HG03354 (cell line): ENCODE data around the gene LRRC8E.
"Not testable (repeated sequence)": the region's sequence is repeated elsewhere in the genome, so short reads cannot be mapped to it uniquely, and the experiment has no call there.

Source experiments
- ATAC-seq: cut with Tn5 transposase; IDR thresholded peaks from one replicate; pipeline ENCODE4 v1.9.1; 2021; ENCODE audit warnings: mild to moderate bottlenecking; ENCODE audit not compliant: unreplicated experiment, poor library complexity, severe bottlenecking

LRRC8E gene

GRCh38 chr19:7915250-7916102 lies 27.2 kb downstream of the LRRC8E start:
- no peak for ATAC-seq

DNA sequence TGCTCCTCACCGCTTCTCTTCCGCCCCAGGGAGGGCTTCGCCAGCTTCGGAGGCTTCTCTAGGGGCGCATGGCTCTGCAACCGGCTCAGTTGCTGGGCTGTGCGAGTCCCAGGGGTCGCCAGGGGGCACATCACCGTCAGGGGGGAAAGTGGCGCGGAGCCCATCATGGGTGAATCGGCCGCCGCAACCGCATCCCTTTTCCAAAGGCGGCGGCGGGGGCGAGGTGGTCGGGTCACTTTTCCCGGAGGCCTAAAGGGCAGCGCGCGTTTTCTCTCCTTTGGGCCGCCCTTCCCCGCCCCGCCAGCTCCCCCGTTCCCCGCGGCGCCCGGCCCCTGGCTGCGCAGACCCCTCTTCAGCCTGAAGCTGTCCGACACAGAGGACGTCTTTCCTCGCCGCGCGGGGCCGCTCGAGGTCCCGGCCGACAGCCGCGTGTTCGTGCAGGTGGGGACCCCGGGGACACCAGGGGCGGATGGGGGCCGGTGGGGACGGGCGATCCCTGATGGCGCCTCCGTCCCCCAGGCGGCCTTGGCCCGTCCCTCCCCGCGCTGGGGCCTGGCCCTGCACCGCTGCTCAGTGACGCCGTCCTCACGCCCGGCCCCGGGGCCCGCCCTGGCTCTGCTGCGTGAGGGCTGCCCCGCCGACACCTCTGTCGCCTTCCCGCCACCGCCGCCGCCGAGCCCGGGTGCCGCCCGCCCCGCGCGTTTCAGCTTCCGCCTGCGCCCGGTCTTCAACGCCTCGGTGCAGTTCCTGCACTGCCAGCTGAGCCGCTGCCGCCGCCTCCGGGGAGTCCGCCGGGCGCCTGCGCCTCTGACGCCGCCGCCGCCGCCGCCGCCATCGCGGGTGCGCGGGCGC lies 28.0 kb downstream of the LRRC8E start:
- no peak for ATAC-seq

- ATAC-seq, result no peak
These were observed 28.6 kb downstream of the LRRC8E start for GRCh38 chr19:7916955-7917266.

DNA sequence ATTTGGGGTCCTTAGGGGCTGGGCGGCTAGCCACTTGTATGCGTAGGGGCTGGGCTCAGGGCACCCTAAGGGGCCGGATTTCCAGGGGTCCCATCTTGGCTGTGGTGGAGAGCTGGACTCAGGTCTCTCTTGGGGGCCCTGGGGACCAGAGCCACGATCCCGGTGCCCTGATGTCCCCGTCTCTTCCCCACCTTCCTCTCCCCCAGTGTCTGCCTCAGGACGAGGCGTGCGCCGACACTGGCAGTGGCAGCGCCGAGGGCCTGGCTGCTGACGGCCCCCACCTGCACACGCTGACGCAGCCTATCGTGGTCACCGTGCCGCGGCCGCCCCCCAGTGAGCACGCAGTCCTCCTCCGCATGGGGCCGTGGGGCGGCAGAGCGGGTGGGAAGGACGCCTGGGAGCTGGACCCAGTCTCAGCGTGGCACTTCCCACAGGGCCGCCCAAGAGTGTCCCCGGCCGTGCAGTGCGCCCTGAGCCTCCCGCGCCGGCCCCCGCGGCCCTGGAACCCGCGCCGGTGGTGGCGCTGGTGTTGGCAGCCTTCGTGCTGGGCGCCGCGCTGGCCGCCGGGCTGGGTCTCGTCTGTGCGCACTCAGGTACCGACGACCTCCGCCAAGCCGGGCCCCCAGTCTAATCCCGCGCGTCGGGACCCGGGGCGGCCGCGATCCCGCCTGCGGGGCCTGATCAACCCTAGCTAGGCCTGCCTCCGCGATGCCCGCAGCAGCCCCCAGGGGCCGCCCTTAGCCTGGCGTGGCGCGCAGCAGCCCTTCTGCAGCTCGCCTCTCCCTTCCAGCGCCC lies 29.2 kb downstream of the LRRC8E start:
- no peak for ATAC-seq

- not testable (repeated sequence) for ATAC-seq
These were observed 29.8 kb downstream of the LRRC8E start for GRCh38 chr19:7918062-7918614.

- no peak for ATAC-seq
These were observed 30.5 kb downstream of the LRRC8E start for GRCh38 chr19:7918615-7919421.

DNA sequence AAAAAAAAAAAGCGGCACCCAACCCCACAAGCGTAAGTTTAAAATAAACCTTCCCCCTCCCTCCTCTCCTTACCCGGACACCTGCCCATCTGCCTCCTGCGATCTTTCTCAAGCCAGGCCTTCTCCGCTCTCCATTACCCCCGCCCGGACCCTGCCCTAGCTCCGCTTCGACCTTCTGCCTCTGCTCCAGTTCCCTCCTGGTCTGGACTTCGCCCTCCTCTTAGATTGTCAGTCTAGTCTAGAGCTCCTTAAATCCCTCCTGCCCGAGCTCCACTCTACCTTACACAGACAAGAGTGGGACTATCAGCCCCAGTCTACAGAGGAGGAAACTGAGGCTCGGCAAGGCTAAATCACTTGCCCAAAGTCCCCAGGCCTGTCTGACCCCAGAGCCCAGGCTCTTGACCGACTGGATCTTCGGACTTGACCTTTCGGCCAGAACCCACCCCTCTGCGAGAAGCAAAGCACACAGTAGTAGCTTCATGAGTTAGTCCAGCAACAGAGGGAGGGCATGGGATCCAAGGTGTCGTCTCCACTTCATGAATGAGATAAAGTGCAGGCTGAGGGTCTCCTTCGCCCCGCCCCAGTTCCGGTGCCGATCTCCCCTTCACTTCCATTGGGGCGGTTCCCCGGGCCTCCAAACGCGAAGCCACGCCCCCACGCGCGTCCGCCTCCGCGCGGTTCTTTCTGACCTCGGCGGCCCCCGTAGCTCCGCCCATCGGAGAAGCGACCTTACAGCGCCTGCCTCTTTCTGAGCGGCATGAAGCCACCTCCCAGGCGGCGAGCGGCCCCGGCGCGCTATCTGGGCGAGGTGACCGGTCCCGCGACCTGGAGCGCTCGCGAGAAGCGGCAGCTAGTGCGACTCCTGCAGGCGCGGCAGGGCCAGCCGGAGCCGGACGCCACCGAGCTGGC lies 31.6 kb downstream of the LRRC8E start, which contains the start of gene SNAPC2:
Gene SNAPC2 (plus strand): TSS at position 729 of the 909 bp plus-strand sequence. CDS start 29 bp downstream, at position 758.
- peak; percentile 68 for ATAC-seq

- peak; percentile 39 for ATAC-seq
These were observed 32.4 kb downstream of the LRRC8E start for GRCh38 chr19:7920519-7921301.

DNA sequence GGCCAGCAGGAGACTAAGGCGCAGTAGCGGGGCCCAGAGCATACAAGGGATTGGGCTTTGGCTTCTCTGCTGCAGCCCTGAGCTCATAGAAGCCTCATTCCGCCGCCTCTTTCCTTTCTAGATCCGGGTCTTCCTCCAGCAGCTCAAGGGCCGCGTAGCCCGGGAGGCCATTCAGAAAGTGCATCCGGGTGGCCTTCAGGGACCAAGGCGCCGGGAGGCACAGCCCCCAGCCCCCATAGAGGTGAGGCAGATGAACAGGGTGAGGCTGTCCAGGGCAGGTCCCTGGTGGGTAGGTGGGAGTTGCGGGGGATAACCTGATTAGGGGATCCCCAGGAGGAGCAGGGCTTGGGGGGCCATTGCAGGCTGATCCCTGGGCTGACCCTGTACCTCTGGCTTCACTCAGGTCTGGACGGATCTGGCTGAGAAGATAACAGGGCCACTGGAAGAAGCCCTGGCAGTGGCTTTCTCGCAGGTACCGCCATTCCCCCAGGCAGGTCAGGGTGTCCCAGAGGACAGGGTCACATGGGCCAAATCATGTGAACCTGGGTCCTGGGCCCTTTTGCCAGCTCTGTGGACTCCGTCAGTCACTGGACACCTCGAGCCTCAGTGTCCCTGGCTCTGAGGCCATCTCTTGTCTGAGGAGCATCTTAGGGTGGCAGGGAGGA lies 33.1 kb downstream of the LRRC8E start:
- ATAC-seq, result no peak

DNA sequence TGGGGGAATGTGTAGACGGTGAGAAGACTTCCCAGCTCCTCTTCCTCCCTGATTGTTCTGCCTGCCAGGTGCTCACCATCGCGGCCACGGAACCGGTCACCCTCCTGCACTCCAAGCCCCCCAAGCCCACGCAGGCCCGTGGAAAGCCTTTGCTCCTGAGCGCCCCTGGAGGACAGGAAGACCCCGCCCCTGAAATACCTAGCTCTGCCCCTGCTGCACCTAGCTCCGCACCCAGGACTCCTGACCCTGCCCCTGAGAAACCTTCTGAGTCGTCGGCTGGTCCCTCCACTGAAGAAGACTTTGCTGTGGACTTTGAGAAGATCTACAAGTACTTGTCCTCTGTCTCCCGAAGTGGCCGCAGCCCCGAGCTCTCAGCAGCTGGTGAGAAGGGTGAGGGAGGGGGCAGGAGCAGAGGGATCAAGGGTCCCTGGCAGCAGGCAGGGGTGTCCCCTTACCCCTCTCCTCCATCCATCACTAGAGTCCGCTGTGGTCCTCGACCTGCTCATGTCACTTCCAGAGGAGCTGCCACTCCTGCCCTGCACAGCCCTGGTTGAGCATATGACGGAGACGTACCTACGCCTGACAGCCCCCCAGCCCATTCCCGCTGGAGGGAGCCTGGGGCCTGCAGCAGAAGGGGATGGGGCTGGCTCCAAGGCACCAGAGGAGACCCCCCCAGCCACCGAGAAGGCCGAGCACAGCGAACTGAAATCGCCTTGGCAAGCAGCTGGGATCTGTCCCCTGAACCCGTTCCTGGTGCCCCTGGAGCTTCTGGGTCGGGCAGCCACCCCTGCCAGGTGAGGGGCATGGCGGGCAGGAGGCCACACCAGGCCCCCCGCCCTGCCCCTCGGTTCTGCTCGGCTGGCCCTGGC lies 33.9 kb downstream of the LRRC8E start:
- no peak for ATAC-seq

- ATAC-seq, result no peak
These were observed 34.5 kb downstream of the LRRC8E start for GRCh38 chr19:7922836-7923195.

DNA sequence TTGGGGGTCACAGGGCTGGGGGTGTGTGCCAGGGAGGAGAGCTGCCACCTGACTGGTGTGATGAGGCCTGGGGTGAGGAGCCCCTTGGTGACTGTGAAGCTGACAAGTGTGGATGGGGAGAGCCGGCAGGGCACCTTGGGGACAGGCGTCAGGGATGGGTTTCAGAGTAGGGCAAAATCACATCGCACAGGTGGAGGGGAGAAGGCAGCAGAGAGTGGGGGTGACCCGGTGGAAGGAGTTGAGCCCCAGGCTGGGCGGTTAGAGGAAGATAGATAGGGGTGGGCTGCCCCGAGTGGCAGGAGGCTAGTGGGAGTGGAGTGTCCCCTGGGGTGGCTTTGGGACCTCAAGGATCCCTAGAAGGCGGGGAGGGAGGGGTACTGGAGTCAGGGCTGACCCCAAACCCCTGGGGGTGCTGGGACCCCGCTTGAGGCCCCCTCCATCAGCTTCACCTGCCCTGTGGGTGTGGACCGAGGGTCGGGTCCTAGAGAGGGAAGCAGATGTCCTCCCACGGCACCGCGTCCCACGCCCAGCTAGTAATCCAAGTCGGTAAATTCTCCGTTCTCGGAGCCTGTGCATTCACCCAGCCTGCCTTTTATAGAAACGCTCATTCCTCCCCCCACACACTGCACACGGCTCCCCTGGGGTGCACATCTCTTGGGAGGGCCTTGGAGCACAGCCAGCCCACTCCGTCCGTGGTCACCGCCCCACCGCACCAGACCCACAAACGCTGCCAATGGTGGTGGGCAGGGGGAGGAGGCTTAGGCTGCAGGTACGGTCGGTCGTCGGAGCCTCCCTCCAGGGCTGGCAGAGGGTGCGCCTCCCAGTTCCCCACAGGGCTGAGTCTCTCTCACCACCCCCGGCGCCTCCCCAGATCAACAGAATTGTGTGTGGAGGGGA lies 35.2 kb downstream of the LRRC8E start:
- no peak for ATAC-seq

- ATAC-seq, result no peak
These were observed 35.9 kb downstream of the LRRC8E start for GRCh38 chr19:7924241-7924640.

GRCh38 chr19:7924651-7925170 lies 36.4 kb downstream of the LRRC8E start:
- no peak for ATAC-seq
